ENCODE measurements around the gene BCAR1. TPM values are rescaled to one million over a fixed set of nuclear protein-coding genes. Genes with fewer than 3 reads are reported as not detected.
"Not testable (repeated sequence)": the region's sequence is repeated elsewhere in the genome, so short reads cannot be mapped to it uniquely, and the experiment has no call there.

The BCAR1 gene
- total and polyA plus RNA-seq, 9 donors, result 2.4 to 90.2 (median 46.6) TPM

DNA sequence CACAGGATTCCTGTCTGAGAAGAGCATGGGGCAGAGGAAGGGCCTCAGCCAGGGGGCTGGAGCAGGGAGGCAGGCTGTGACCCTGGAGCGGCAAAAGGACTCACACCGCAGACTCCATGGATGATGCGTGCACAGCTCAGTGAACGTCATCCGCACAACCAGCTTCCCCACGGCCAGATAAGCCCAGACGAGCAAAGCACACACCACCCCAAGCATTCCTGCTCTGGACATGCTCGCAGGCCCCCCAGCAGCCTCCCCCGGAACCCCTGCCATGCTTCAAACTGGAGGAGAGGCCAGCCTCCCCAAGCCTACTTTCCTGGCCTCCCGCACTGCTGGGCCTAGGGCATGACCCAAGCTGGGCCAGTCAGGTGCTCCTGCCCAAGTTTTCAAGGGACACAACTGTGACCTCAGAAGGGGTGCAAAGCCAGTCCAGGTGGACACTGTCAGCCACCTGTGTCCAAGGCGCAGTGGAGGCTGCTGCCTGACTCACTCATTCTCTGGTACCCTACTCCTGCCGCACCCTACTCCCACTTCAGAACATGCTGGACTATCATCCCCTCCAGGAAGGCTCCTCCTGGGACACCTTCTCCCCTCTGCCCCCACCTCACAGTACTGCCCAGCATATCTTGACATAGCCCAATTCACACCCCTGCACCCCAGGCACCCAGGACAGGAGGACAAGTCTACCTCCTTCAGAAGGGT lies 4.8 kb downstream of the BCAR1 start:
- intact Hi-C loops (cut with DNase I), result no loop called here
- Histone ChIP-seq H3K27ac (peak overlapping the region in 1 of 2 donors; percentile 89), H3K27me3 (no peaks in the 10 kb centered on the region), H3K9me3 (no peaks in the 10 kb centered on the region), H3K36me3 (no peaks in the 10 kb centered on the region), H3K4me1 (ENCODE audit: insufficient read depth) (peaks cover 35% of the 10 kb centered on the region), H3K4me3 (no peak overlapping the region)
- WGBS, 3 donors, result 70 to 83% (median 73%) methylated on average over 11 to 12 of the region's 12 CpGs
- DNase-seq, result peak in 2 of 5 donors; percentile 38 to 39
- TF ChIP-seq POLR2A (IDR thresholded peaks at IDR 0.05) (no peak), EP300 (IDR thresholded peaks at IDR 0.05) (no peak)
- TF ChIP-seq, protein P1, sequence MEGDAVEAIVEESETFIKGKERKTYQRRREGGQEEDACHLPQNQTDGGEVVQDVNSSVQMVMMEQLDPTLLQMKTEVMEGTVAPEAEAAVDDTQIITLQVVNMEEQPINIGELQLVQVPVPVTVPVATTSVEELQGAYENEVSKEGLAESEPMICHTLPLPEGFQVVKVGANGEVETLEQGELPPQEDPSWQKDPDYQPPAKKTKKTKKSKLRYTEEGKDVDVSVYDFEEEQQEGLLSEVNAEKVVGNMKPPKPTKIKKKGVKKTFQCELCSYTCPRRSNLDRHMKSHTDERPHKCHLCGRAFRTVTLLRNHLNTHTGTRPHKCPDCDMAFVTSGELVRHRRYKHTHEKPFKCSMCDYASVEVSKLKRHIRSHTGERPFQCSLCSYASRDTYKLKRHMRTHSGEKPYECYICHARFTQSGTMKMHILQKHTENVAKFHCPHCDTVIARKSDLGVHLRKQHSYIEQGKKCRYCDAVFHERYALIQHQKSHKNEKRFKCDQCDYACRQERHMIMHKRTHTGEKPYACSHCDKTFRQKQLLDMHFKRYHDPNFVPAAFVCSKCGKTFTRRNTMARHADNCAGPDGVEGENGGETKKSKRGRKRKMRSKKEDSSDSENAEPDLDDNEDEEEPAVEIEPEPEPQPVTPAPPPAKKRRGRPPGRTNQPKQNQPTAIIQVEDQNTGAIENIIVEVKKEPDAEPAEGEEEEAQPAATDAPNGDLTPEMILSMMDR (IDR thresholded peaks at IDR 0.05), result no peak

DNA sequence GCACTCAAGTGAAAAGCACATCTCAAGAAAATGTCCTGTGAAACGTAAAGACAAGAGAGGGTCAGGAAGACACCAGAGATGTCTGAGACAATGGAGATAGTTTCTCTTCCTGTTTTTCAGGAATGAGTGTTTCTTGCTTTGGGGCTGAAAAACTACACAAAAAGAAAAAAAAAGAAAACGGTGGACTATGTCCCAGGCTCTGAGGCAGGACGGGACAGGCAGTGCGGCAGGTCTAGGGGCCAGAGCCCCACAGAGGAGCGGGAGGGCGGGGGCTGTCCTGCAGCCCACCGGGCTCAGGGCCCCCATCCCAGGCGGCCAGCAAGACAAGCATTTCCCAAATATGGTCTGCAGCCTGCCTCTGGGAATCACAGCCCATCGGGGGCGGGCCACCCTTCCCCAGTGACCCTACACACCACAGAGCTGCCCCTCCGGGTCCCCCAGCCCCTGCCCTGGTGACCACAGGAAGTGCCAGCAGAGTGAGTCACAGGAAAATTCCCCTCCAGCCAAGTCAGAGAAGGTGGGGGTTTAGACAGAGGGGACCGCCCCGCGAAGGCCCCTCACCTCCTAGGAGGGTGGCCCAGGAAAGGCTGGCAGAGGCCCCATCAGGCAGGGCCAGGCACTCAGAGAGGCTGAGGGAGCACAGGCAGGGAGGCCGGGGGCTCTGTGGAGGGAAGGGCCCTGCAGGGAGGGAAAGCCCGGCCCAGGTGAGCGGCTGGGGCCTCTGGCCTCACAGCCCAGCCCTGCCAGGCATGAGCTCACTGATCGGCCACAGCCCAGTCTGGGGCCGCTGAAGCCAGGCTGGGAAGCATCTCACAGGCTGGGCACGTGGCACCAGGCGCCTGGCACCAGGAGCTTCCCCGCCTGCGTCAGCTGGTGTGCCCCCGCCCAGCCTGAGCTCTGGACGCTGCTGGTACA lies 6.3 kb downstream of the BCAR1 start:
- Histone ChIP-seq H3K27me3 (no peaks in the 10 kb centered on the region), H3K4me1 (ENCODE audit: insufficient read depth) (peaks cover 33% of the 10 kb centered on the region), H3K27ac (peak overlapping the region; percentile 89 to 90), H3K36me3 (no peaks in the 10 kb centered on the region), H3K9me3 (no peaks in the 10 kb centered on the region), H3K4me3 (no peak overlapping the region)
- intact Hi-C loops (cut with DNase I), result no loop called here
- TF ChIP-seq EP300 (IDR thresholded peaks at IDR 0.05) (no peak), POLR2A (IDR thresholded peaks at IDR 0.05) (no peak)
- TF ChIP-seq, protein P1 (IDR thresholded peaks at IDR 0.05), result no peak
- DNase-seq, result peak; percentile 79 to 86 (median 83)
- 8 to 15% (median 11%) methylated on average over 24 to 25 of the region's 25 CpGs for WGBS, 3 donors

DNA sequence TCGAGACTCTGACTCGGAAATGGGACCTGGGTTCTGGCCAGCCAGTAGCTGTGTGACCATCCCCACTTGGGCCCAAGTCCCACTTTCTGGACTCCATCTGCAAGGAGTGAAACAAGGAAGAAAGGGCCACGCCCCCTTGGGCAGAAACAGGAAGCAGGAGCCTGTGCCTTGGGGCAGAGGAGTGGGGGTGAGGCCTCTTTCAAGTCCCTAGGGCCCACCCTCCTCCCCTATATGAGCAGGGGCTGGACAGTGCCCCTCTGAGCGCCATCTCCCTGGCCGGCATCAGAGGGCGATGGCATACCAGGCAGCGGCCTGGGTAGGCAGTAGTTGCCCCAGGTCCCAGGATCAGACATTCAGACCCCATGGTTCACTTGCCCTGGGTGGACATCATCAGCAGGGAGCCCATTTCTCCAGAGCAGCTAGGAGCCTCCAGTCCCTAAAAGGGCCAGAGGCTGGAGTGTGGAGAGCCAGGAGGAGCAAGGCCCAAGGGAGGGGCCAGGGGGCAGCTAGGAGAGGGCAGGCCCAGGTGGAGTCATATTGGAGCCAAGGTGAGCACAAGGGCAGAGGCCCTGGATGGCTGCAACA lies 7.1 kb downstream of the BCAR1 start:
- H3K36me3 ChIP-seq, result no peaks in the 10 kb centered on the region
- TF ChIP-seq POLR2A (IDR thresholded peaks at IDR 0.05), result no peak
- no peaks in the 10 kb centered on the region for H3K9me3 ChIP-seq
- no peaks in the 10 kb centered on the region for H3K27me3 ChIP-seq
- intact Hi-C loops (cut with DNase I), result no loop called here
- peak overlapping the region; percentile 89 to 90 for H3K27ac ChIP-seq
- peak in 2 of 5 donors; percentile 61 to 68 for DNase-seq
- peaks cover 31% of the 10 kb centered on the region for H3K4me1 ChIP-seq (ENCODE audit: insufficient read depth)
- 52 to 72% (median 63%) methylated on average over 7 of the region's 7 CpGs for WGBS, 3 donors
- H3K4me3 ChIP-seq, result no peak overlapping the region

DNA sequence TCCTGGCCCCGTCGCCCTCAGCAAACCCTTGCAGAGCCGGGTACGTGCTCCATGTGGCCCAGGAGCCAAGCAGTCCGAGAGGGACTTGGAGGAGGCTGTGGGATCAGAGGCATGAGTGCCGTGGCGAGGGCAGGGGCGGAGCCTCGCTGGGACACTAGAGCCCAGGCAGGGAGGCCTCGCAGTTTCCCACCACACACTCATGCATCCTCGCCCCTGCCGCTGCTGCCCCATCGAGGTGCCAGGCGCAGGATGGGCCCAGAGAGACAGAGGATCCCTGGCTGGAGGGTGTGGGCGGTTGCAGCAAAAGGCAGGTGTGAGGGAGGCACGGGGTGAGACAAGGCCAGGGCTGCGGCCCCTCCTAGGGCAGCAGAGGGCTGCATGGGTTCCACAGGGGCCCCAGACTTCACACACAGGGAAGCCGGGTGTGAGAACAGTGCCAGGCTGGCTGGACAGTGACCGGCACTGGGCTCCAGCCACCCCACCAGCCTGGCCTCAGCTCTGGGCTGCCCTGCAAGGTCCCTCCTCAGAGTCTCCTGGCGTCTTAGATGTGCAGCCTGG lies 7.7 kb downstream of the BCAR1 start:
- intact Hi-C loops (cut with DNase I), result no loop called here
- peak in 2 of 5 donors; percentile 35 to 40 for DNase-seq
- no peak overlapping the region for H3K4me3 ChIP-seq
- no peaks in the 10 kb centered on the region for H3K36me3 ChIP-seq
- peaks cover 31% of the 10 kb centered on the region for H3K4me1 ChIP-seq (ENCODE audit: insufficient read depth)
- H3K27ac ChIP-seq, result peak overlapping the region in 1 of 2 donors; percentile 89
- no peaks in the 10 kb centered on the region for H3K9me3 ChIP-seq
- H3K27me3 ChIP-seq, result no peaks in the 10 kb centered on the region
- TF ChIP-seq EP300 (IDR thresholded peaks at IDR 0.05) (no peak), POLR2A (IDR thresholded peaks at IDR 0.05) (no peak)
- TF ChIP-seq, protein P1 (IDR thresholded peaks at IDR 0.05), result no peak
- WGBS, 3 donors, result 66 to 68% (median 68%) methylated on average over 20 of the region's 20 CpGs

DNA sequence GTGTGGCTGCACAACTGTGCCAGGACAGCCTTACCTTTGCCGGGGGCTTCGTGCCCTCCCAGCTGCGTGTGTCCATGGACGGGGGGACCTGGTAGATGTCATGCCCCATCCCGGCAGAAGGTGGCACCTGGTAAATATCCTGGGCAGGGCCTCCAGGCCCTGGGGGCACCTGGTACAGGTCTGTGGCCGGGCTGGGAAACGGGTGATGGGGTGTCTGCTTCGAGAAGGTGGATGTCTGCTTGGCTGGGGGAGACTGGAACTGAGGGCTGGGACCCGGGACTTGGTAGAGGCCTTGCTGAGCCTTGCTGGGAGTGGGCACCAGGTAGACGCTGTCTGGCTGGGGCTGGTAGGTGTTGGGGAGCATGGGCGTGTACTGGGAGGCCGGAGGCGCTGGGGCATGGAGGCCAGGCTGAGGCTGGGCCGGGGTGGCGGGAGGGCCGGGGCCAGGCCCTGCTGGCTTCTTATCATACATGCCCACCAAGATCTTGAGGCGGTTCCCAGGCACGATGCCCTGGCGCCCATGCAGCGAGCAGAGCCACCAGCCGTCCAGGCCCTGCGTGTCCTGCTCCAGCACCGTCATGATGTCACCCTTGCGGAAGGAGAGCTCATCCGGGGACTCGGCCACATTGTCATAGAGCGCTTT lies 8.9 kb downstream of the BCAR1 start:
- WGBS, 3 donors, result 88 to 91% (median 89%) methylated on average over 26 to 27 of the region's 27 CpGs
- H3K4me3 ChIP-seq; H3K27me3 ChIP-seq; H3K27ac ChIP-seq; H3K9me3 ChIP-seq; H3K36me3 ChIP-seq; intact Hi-C loops (cut with DNase I): not testable (repeated sequence)
- H3K4me1 ChIP-seq (ENCODE audit: insufficient read depth), result peaks cover 41% of the 10 kb centered on the region
- peak in 2 of 5 donors; percentile 29 to 35 for DNase-seq
